ENCODE results near the gene CNTN5. TPM values are rescaled to one million over a fixed set of nuclear protein-coding genes. Genes with fewer than 3 reads are reported as not detected.
A peak's percentile ranks its signal among the peaks of the same experiment; 100 is the strongest.

Gene CNTN5
- polyA plus RNA-seq, 1 donor (not counting 4 experiments of a cell fraction or from before 2014, with no cell fraction given), result not detected

DNA sequence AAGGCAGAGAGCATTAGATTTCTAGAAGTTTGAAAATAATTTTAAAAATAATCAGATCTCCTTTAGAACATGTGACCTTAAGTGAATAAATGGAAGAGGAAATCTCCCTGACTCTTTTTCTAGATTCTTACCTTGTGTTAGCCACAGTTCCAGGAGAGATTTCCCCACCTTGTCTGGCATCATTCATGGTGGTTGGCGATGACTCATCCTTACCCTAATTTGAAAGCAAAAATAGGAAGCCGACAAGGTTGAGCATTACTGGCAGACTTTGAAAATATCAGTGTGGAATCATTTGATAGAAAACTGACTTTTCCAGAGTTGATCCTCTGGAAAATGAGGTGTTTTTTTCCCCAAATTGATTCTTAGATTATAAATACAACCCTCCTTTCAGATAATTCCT lies 48.1 kb downstream of the CNTN5 start:
- Histone ChIP-seq H3K9ac (ENCODE audit: control insufficient read depth, extremely low read depth, insufficient read depth, low read length) (no peak overlapping the region), H3K79me2 (ENCODE audit: control insufficient read depth, insufficient read depth, low read length) (no peaks in the 10 kb centered on the region), H3K9me1 (ENCODE audit: control insufficient read depth, extremely low read depth, insufficient read depth, low read length) (no peaks in the 10 kb centered on the region), H4K20me1 (ENCODE audit: control insufficient read depth, extremely low read depth, insufficient read depth, low read length) (no peaks in the 10 kb centered on the region), H3K9me3 (ENCODE audit: control insufficient read depth, low read depth, low read length) (no peaks in the 10 kb centered on the region), H3K36me3 (ENCODE audit: control insufficient read depth in 2 of 2, extremely low read depth in 1 of 2, insufficient read depth in 2 of 2, low read length in 2 of 2) (no peaks in the 10 kb centered on the region), H3K4me2 (ENCODE audit: control insufficient read depth, extremely low read depth, insufficient read depth, low read depth, low read length) (no peak overlapping the region), H2AFZ (ENCODE audit: control insufficient read depth, low read length) (no peak overlapping the region), H3K4me3 (ENCODE audit: control insufficient read depth in 2 of 3, extremely low read depth in 1 of 3, insufficient read depth in 2 of 3, low read depth in 1 of 3, low read length in 3 of 3) (no peak overlapping the region), H3K27ac (ENCODE audit: control insufficient read depth, insufficient read depth, low read length) (no peak overlapping the region), H3K4me1 (ENCODE audit: control insufficient read depth, extremely low read depth, insufficient read depth, low read length) (no peaks in the 10 kb centered on the region), H3K27me3 (ENCODE audit: control insufficient read depth, extremely low read depth, insufficient read depth, low read length) (no peaks in the 10 kb centered on the region)
- TF ChIP-seq EZH2 (IDR thresholded peaks at IDR 0.05; ENCODE audit: low read length) (no peak), CTCF (optimal IDR thresholded peaks at IDR 0.05 in 1 of 3, IDR thresholded peaks at IDR 0.05 in 1 of 3, conservative IDR thresholded peaks at IDR 0.05 in 1 of 3; ENCODE audit: extremely low read depth in 1 of 3, insufficient read depth in 2 of 3, low read length in 3 of 3) (no peak)
- FAIRE-seq, result peak; percentile 9
- dilution Hi-C loops (cut with MboI; ENCODE audit: extremely low pct_ligation_motif_present, low sequenced_read_pairs), result no loop called here
- DNase-seq (ENCODE audit: low read depth, low spot score), result no peak

- Histone ChIP-seq H3K9me1 (ENCODE audit: control insufficient read depth, extremely low read depth, insufficient read depth, low read length) (no peaks in the 10 kb centered on the region), H3K9me3 (ENCODE audit: control insufficient read depth, low read depth, low read length) (no peaks in the 10 kb centered on the region), H3K9ac (ENCODE audit: control insufficient read depth, extremely low read depth, insufficient read depth, low read length) (no peak overlapping the region), H3K27ac (ENCODE audit: control insufficient read depth, insufficient read depth, low read length) (no peak overlapping the region), H3K4me2 (ENCODE audit: control insufficient read depth, extremely low read depth, insufficient read depth, low read depth, low read length) (peak overlapping the region; percentile 66), H3K79me2 (ENCODE audit: control insufficient read depth, insufficient read depth, low read length) (no peaks in the 10 kb centered on the region), H3K4me3 (ENCODE audit: control insufficient read depth in 2 of 3, extremely low read depth in 1 of 3, insufficient read depth in 2 of 3, low read depth in 1 of 3, low read length in 3 of 3) (peak overlapping the region in 2 of 3 experiments; percentile 24 to 39), H3K4me1 (ENCODE audit: control insufficient read depth, extremely low read depth, insufficient read depth, low read length) (no peaks in the 10 kb centered on the region), H2AFZ (ENCODE audit: control insufficient read depth, low read length) (peak overlapping the region; percentile 88), H3K27me3 (ENCODE audit: control insufficient read depth, extremely low read depth, insufficient read depth, low read length) (no peaks in the 10 kb centered on the region), H4K20me1 (ENCODE audit: control insufficient read depth, extremely low read depth, insufficient read depth, low read length) (no peaks in the 10 kb centered on the region), H3K36me3 (ENCODE audit: control insufficient read depth in 2 of 2, extremely low read depth in 1 of 2, insufficient read depth in 2 of 2, low read length in 2 of 2) (no peaks in the 10 kb centered on the region)
- DNase-seq (ENCODE audit: low read depth, low spot score) (no peak), FAIRE-seq (no peak)
- peak in 1 of 3 experiments; percentile 39 for TF ChIP-seq CTCF (optimal IDR thresholded peaks at IDR 0.05 in 1 of 3, IDR thresholded peaks at IDR 0.05 in 1 of 3, conservative IDR thresholded peaks at IDR 0.05 in 1 of 3; ENCODE audit: extremely low read depth in 1 of 3, insufficient read depth in 2 of 3, low read length in 3 of 3)
- no peak for TF ChIP-seq EZH2 (IDR thresholded peaks at IDR 0.05; ENCODE audit: low read length)
- dilution Hi-C loops (cut with MboI; ENCODE audit: extremely low pct_ligation_motif_present, low sequenced_read_pairs), result no loop called here
Observed at GRCh38 chr11:99069856-99070444, 49.2 kb downstream of the CNTN5 start.
